Liver (tissue), 3 donors: ENCODE measurements around the gene RNF220.

Experiments
- ATF3 ChIP-seq: IDR thresholded peaks from 2 replicates; pipeline ENCODE4 v1.6.1; 2016; ENCODE audit warnings: antibody characterized with exemption
- CTCF ChIP-seq: fragments of 150-350 bp; IDR thresholded peaks from 2 replicates; pipeline ENCODE4 v1.5.1; 2017; ENCODE audit warnings: improper control_type of control experiment, low read depth, low read length; ENCODE audit not compliant: missing input control
- EGR1 ChIP-seq, 2 donors: IDR thresholded peaks; 2 replicates each; pipeline ENCODE4 v1.6.1; 2016 to 2018; ENCODE audit warnings: antibody characterized with exemption in 2 of 2, low read depth in 2 of 2
- FOXA1 ChIP-seq: IDR thresholded peaks from 2 replicates; pipeline ENCODE4 v1.6.1; 2016; ENCODE audit warnings: antibody characterized with exemption
- GABPA ChIP-seq, 2 donors: IDR thresholded peaks in 1 of 2; conservative IDR thresholded peaks in 1 of 2; 2 replicates each; pipeline ENCODE4 v1.6.1; 2016; ENCODE audit warnings: antibody characterized with exemption in 2 of 2, mild to moderate bottlenecking in 1 of 2, moderate library complexity in 1 of 2
- MAX ChIP-seq: IDR thresholded peaks from 2 replicates; pipeline ENCODE4 v1.6.1; 2016; ENCODE audit warnings: antibody characterized with exemption
- TAF1 ChIP-seq: conservative IDR thresholded peaks from 2 replicates; pipeline ENCODE4 v1.6.1; 2016; ENCODE audit warnings: antibody characterized with exemption, mild to moderate bottlenecking
- TF ChIP-seq, protein P1 (sequence below): IDR thresholded peaks from 2 replicates; pipeline ENCODE4 v1.6.1; 2016; ENCODE audit warnings: antibody characterized with exemption, mild to moderate bottlenecking
- donor health status: healthy.
- donor health status: healthy.

DNA sequence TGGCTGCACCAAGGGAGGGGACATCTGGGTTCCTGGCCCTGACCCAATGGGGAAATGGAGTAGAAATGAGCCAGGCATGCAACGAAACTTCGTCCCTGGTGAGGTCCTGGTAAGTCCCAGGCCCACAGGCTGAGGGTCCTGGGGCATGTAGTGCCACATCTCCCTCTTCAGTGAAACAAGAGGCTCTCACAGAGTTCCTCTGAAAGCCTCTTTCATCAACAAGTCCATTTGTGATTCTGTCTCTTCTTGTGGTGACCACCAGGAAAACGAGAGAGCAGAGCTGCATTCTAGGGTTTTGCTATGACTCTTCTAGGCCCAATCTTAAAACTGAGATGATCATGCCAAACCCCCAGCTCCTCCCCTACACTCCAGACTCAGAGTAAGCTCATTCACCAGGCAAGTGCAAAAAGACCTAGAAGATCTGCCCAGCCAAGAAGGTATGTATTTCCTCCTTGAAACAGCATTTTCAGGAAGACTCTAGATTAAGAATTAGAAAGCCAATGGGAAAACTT is 24.3 kb upstream of the RNF220 start:
- no peak for TF ChIP-seq MAX
- no peak for TF ChIP-seq CTCF
- TF ChIP-seq TAF1, result no peak
- TF ChIP-seq, protein P1, sequence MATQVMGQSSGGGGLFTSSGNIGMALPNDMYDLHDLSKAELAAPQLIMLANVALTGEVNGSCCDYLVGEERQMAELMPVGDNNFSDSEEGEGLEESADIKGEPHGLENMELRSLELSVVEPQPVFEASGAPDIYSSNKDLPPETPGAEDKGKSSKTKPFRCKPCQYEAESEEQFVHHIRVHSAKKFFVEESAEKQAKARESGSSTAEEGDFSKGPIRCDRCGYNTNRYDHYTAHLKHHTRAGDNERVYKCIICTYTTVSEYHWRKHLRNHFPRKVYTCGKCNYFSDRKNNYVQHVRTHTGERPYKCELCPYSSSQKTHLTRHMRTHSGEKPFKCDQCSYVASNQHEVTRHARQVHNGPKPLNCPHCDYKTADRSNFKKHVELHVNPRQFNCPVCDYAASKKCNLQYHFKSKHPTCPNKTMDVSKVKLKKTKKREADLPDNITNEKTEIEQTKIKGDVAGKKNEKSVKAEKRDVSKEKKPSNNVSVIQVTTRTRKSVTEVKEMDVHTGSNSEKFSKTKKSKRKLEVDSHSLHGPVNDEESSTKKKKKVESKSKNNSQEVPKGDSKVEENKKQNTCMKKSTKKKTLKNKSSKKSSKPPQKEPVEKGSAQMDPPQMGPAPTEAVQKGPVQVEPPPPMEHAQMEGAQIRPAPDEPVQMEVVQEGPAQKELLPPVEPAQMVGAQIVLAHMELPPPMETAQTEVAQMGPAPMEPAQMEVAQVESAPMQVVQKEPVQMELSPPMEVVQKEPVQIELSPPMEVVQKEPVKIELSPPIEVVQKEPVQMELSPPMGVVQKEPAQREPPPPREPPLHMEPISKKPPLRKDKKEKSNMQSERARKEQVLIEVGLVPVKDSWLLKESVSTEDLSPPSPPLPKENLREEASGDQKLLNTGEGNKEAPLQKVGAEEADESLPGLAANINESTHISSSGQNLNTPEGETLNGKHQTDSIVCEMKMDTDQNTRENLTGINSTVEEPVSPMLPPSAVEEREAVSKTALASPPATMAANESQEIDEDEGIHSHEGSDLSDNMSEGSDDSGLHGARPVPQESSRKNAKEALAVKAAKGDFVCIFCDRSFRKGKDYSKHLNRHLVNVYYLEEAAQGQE, result no peak
- no peak for TF ChIP-seq FOXA1
- no peak for TF ChIP-seq EGR1 (IDR thresholded peaks at IDR 0.05; ENCODE audit: low read depth in 2 of 2)
- TF ChIP-seq GABPA (IDR thresholded peaks at IDR 0.05 in 1 of 2, conservative IDR thresholded peaks at IDR 0.05 in 1 of 2), result no peak
- no peak for TF ChIP-seq ATF3
